ENCODE measurements around the gene CADPS.

GRCh38 chr3:62703451-62704167 is 171.6 kb downstream of the CADPS start:
- TF ChIP-seq, protein P1, sequence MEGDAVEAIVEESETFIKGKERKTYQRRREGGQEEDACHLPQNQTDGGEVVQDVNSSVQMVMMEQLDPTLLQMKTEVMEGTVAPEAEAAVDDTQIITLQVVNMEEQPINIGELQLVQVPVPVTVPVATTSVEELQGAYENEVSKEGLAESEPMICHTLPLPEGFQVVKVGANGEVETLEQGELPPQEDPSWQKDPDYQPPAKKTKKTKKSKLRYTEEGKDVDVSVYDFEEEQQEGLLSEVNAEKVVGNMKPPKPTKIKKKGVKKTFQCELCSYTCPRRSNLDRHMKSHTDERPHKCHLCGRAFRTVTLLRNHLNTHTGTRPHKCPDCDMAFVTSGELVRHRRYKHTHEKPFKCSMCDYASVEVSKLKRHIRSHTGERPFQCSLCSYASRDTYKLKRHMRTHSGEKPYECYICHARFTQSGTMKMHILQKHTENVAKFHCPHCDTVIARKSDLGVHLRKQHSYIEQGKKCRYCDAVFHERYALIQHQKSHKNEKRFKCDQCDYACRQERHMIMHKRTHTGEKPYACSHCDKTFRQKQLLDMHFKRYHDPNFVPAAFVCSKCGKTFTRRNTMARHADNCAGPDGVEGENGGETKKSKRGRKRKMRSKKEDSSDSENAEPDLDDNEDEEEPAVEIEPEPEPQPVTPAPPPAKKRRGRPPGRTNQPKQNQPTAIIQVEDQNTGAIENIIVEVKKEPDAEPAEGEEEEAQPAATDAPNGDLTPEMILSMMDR (conservative IDR thresholded peaks at IDR 0.05; ENCODE audit: low read length), result no peak
- no peak for TF ChIP-seq EZH2phosphoT487 (IDR thresholded peaks at IDR 0.05; ENCODE audit: borderline replicate concordance, low read depth, low read length)

Data from OCI-LY7 (cell line).